Activated CD4-positive, alpha-beta T cell treated with anti-CD3 and anti-CD28 coated beads, Interleukin-2, amount 10 ng/mL, durations not matched to agents 24 days and 14 days (primary cell): ENCODE measurements around the gene P2RX2. TPM values are rescaled to one million over a fixed set of nuclear protein-coding genes. Genes with fewer than 3 reads are reported as not detected.

Experiments
- DNase-seq: peaks from one replicate; pipeline ENCODE4 v3.0.0; 2022
- H3K27ac Mint-ChIP-seq: one replicate; pipeline ENCODE4 v1.8.0; 2022; ENCODE audit warnings: mild to moderate bottlenecking, mixed read lengths
- H3K27me3 Mint-ChIP-seq: one replicate; pipeline ENCODE4 v1.8.0; 2022; ENCODE audit warnings: mixed read lengths
- H3K36me3 Mint-ChIP-seq: one replicate; pipeline ENCODE4 v1.8.0; 2022; ENCODE audit warnings: low read depth, mild to moderate bottlenecking, mixed read lengths
- H3K4me1 Mint-ChIP-seq: one replicate; pipeline ENCODE4 v1.8.0; 2021; ENCODE audit warnings: mixed read lengths
- H3K4me3 Mint-ChIP-seq: one replicate; pipeline ENCODE4 v1.8.0; 2022; ENCODE audit warnings: mild to moderate bottlenecking, moderate library complexity, mixed read lengths
- H3K9me3 Mint-ChIP-seq: one replicate; pipeline ENCODE4 v1.8.0; 2021; ENCODE audit warnings: mixed read lengths
- intact Hi-C: fragments of 100-400 bp; cut with micrococcal nuclease; formaldehyde crosslinking; loops from one replicate; pipeline ENCODE4 v1.15.1; 2023
- total RNA-seq: library from RNA; stranded (reverse); gene quantifications from 2 replicates; pipeline ENCODE4 v1.2.3, GENCODE V29; 2022

The P2RX2 gene
- total RNA-seq, 1 donor from 2014 or later, result not detected

DNA sequence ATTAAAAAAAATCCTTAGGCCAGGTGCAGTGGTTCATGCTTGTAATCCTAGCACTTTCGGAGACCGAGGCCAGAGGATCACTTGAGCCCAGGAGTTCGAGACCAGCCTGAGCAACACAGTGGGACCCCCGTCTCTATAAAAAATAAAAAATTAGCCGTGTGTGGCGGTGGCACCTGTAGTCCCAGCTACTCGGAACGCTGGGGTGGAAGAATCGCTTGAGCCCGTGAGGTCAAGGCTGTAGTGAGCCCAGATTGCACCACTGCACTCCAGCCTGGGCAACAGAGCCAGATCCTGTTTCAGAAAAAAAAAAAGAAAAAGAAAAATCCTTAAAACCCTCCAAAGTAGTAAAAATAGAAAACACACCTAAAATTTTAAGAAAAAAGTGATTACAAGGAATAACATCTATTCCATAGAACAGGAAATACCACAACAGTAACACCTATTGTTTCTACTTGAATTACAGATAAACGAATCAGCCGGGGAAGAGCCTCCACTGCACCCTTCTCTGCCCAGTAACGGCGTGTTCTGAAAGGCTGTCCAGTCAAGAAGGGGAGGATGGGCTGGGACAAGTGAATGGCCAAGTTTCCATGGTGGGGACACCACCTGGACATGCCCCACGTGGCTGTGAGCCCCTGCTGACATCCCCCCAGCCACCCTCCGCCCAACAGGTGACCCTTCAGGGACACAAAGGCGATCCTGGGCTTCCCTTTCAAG is 50.7 kb downstream of the P2RX2 start:
- DNase-seq, result no peak
- Mint-ChIP-seq H3K4me3 (no peak overlapping the region), H3K27me3 (no peaks in the 10 kb centered on the region), H3K9me3 (no peaks in the 10 kb centered on the region), H3K4me1 (peaks cover 8% of the 10 kb centered on the region), H3K36me3 (peaks cover 70% of the 10 kb centered on the region), H3K27ac (no peak overlapping the region)
- intact Hi-C loops, result no loop called here

Other genes starting within 250 kb of the P2RX2 start
- gene FBRSL1, start 128.6 kb upstream of the P2RX2 start, total RNA-seq, result 91.3 and 96.1 TPM in 2 replicates
- gene LRCOL1, start 8.2 kb upstream of the P2RX2 start, total RNA-seq, result not detected in 2 replicates
- gene POLE, start 68.6 kb downstream of the P2RX2 start, total RNA-seq, result 171 and 180 TPM in 2 replicates
- 24.4 and 24.6 TPM in 2 replicates for gene PXMP2, start 68.8 kb downstream of the P2RX2 start, total RNA-seq
- 104 and 110 TPM in 2 replicates for gene PGAM5, start 92.1 kb downstream of the P2RX2 start, total RNA-seq
- 137 and 155 TPM in 2 replicates for gene ANKLE2, start 143.1 kb downstream of the P2RX2 start, total RNA-seq
- gene GOLGA3, start 210.1 kb downstream of the P2RX2 start, total RNA-seq, result 67.6 and 68.1 TPM in 2 replicates